ENCODE results near the gene PLCB1. TPM values are rescaled to one million over a fixed set of nuclear protein-coding genes. Genes with fewer than 3 reads are reported as not detected.

PLCB1 gene
- total RNA-seq, 1 donor from 2014 or later = 16.2 TPM

- Mint-ChIP-seq H3K4me3 (ENCODE audit: low read depth) (no peak overlapping the region), H3K36me3 (ENCODE audit: insufficient read depth) (peaks cover 6% of the 10 kb centered on the region), H3K4me1 (ENCODE audit: low read depth) (peaks cover 5% of the 10 kb centered on the region), H3K9me3 (ENCODE audit: low read depth) (peaks cover 15% of the 10 kb centered on the region), H3K27ac (no peak overlapping the region), H3K27me3 (no peaks in the 10 kb centered on the region)
- no peak for DNase-seq (ENCODE audit: low spot score, unreplicated experiment)
- TF ChIP-seq CTCF (IDR thresholded peaks at IDR 0.05; ENCODE audit: unreplicated experiment) = no peak
Observed at GRCh38 chr20:8914421-8914820, 782.4 kb downstream of the PLCB1 start.

DNA sequence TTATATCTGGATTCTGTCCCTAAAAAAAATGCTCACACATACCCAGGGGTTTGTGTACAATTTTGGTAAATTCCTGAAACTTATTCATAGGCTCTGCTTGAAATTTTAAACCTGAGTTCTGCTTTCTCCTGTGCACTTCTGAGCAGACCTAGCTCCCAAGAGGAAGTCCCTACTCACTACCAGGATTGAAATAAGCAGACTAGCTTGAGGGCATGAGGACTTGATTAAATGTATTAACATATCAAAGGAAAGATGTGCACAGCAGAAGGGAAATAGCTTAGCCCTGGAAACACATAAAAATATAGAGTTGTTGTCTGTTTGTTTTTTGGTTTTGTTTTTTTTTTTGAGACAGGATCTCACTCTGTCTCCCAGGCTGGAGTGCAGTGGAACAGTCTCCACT, 785.0 kb downstream of the PLCB1 start:
- H3K36me3 Mint-ChIP-seq (ENCODE audit: insufficient read depth) = peaks cover 6% of the 10 kb centered on the region
- no peaks in the 10 kb centered on the region for H3K27me3 Mint-ChIP-seq
- peaks cover 19% of the 10 kb centered on the region for H3K9me3 Mint-ChIP-seq (ENCODE audit: low read depth)
- peaks cover 5% of the 10 kb centered on the region for H3K4me1 Mint-ChIP-seq (ENCODE audit: low read depth)
- no peak for TF ChIP-seq CTCF (IDR thresholded peaks at IDR 0.05; ENCODE audit: unreplicated experiment)
- DNase-seq (ENCODE audit: low spot score, unreplicated experiment) = no peak
- no peak overlapping the region for H3K4me3 Mint-ChIP-seq (ENCODE audit: low read depth)
- no peak overlapping the region for H3K27ac Mint-ChIP-seq

DNA sequence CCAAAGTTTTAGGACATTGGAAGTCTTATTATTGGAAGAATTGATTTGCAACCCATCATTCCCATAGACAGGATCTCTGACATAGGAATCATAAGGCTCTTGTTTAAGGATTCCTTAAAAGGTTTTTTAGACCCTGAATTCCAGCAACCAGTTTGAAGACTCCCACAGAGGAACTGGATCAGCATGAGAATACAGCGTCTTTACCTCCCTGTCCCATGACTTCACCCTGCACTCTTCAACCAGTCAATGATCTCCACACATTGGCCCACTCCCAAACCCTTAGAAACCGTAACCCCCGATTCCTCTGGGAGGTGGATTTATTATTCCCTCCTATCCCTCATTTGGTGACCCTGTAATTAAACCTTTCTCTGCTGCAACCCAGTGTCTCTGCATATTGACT, 786.1 kb downstream of the PLCB1 start:
- DNase-seq (ENCODE audit: low spot score, unreplicated experiment) = no peak
- Mint-ChIP-seq H3K36me3 (ENCODE audit: insufficient read depth) (peaks cover 6% of the 10 kb centered on the region), H3K4me3 (ENCODE audit: low read depth) (no peak overlapping the region), H3K27ac (no peak overlapping the region), H3K27me3 (no peaks in the 10 kb centered on the region), H3K9me3 (ENCODE audit: low read depth) (peaks cover 19% of the 10 kb centered on the region), H3K4me1 (ENCODE audit: low read depth) (peaks cover 5% of the 10 kb centered on the region)
- no peak for TF ChIP-seq CTCF (IDR thresholded peaks at IDR 0.05; ENCODE audit: unreplicated experiment)

GRCh38 chr20:8924539-8924938, 792.5 kb downstream of the PLCB1 start:
- Mint-ChIP-seq H3K4me1 (ENCODE audit: low read depth) (no peaks in the 10 kb centered on the region), H3K27ac (no peak overlapping the region), H3K36me3 (ENCODE audit: insufficient read depth) (no peaks in the 10 kb centered on the region), H3K9me3 (ENCODE audit: low read depth) (peaks cover 3% of the 10 kb centered on the region), H3K27me3 (no peaks in the 10 kb centered on the region), H3K4me3 (ENCODE audit: low read depth) (no peak overlapping the region)
- no peak for TF ChIP-seq CTCF (IDR thresholded peaks at IDR 0.05; ENCODE audit: unreplicated experiment)
- no peak for DNase-seq (ENCODE audit: low spot score, unreplicated experiment)

DNA sequence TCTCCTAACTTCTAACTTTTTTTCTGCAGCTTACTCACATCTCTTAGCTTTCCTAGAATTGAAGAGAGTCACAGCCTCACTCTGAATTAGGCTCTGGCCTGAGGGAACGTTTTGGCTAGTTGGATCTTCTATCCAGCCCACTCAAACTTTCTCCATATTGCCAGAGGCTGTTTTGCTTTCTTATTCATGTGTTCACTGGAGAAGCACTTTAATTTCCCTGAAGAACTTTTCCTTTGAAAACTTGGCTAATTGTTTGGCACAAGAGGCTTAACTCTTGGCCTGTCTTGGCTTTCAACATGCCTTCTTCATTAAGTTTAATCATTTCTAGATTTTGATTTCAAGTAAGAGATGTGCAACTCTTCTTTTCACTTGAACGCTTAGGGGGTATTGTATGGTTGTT, 798.7 kb downstream of the PLCB1 start:
- H3K4me3 Mint-ChIP-seq (ENCODE audit: low read depth) = no peak overlapping the region
- H3K4me1 Mint-ChIP-seq (ENCODE audit: low read depth) = peaks cover 1% of the 10 kb centered on the region
- H3K9me3 Mint-ChIP-seq (ENCODE audit: low read depth) = no peaks in the 10 kb centered on the region
- no peaks in the 10 kb centered on the region for H3K36me3 Mint-ChIP-seq (ENCODE audit: insufficient read depth)
- no peak for TF ChIP-seq CTCF (IDR thresholded peaks at IDR 0.05; ENCODE audit: unreplicated experiment)
- no peak overlapping the region for H3K27ac Mint-ChIP-seq
- H3K27me3 Mint-ChIP-seq = no peaks in the 10 kb centered on the region
- no peak for DNase-seq (ENCODE audit: low spot score, unreplicated experiment)

Measured in progenitor cell of endocrine pancreas (in vitro differentiated cells).